Stimulated activated effector memory CD8-positive, alpha-beta T cell treated with anti-CD3 and anti-CD28 coated beads, Interleukin-12 subunit alpha, Interleukin-12 subunit beta, amount 100 ng/mL, for 72 hours (primary cell): ENCODE results near the gene PRDX5.
"Not testable (repeated sequence)": the region's sequence is repeated elsewhere in the genome, so short reads cannot be mapped to it uniquely, and the experiment has no call there.

Experiments used
- ATAC-seq: fragments of 150-1000 bp; cut with Tn5 transposase; 2 replicates; pipeline ENCODE4 v1.10.0; 2021
- DNase-seq, 2 donors: peaks; one replicate each; pipeline ENCODE4 v3.0.0; 2021 to 2022; ENCODE audit warnings: low spot score in 2 of 2
- H3K27ac Mint-ChIP-seq: one replicate; pipeline ENCODE4 v1.8.0; 2022; ENCODE audit warnings: mild to moderate bottlenecking, mixed read lengths
- H3K36me3 Mint-ChIP-seq: one replicate; pipeline ENCODE4 v1.8.0; 2022; ENCODE audit warnings: mild to moderate bottlenecking, mixed read lengths
- H3K4me1 Mint-ChIP-seq: one replicate; pipeline ENCODE4 v1.8.0; 2022; ENCODE audit warnings: mixed read lengths
- H3K4me3 Mint-ChIP-seq: one replicate; pipeline ENCODE4 v1.8.0; 2022; ENCODE audit warnings: mild to moderate bottlenecking, mixed read lengths
- H3K9me3 Mint-ChIP-seq: one replicate; pipeline ENCODE4 v1.8.0; 2022; ENCODE audit warnings: mixed read lengths

PRDX5 gene

DNA sequence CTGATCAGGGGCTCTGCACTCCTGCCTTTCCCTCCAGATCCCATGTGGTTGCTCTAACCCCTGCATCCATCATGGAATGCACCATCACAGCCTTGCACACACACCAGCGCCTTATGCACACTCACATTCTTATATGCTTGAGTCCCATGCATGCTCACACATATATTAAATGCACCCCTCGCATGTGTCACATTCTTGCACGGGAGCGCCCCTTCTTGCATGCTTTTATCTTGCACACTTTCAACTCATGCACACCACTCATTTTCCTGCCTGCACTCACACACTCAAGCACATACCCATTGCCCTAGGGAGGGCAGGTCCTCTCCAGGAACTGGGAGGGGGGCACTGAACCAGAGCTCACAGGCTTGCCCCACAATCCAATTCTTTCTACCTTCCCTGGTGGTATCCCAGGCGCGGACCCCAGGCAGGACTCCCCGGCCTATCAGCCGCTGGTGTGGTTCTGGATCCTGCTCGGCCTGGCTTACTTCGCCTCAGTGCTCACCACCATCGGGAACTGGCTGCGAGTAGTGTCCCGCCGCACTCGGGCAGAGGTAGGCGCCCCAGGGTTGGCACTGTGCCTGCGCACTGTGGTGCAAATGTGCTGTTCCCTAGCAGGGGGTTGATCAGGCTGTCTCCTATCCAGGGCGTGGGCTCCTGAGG is 20.1 kb upstream of the PRDX5 start:
- H3K4me1 Mint-ChIP-seq, result peaks cover 27% of the 10 kb centered on the region
- H3K4me3 Mint-ChIP-seq, result no peak overlapping the region
- DNase-seq, result no peak
- H3K36me3 Mint-ChIP-seq, result no peaks in the 10 kb centered on the region
- no peak overlapping the region for H3K27ac Mint-ChIP-seq
- no peaks in the 10 kb centered on the region for H3K9me3 Mint-ChIP-seq
- ATAC-seq, result no peak

DNA sequence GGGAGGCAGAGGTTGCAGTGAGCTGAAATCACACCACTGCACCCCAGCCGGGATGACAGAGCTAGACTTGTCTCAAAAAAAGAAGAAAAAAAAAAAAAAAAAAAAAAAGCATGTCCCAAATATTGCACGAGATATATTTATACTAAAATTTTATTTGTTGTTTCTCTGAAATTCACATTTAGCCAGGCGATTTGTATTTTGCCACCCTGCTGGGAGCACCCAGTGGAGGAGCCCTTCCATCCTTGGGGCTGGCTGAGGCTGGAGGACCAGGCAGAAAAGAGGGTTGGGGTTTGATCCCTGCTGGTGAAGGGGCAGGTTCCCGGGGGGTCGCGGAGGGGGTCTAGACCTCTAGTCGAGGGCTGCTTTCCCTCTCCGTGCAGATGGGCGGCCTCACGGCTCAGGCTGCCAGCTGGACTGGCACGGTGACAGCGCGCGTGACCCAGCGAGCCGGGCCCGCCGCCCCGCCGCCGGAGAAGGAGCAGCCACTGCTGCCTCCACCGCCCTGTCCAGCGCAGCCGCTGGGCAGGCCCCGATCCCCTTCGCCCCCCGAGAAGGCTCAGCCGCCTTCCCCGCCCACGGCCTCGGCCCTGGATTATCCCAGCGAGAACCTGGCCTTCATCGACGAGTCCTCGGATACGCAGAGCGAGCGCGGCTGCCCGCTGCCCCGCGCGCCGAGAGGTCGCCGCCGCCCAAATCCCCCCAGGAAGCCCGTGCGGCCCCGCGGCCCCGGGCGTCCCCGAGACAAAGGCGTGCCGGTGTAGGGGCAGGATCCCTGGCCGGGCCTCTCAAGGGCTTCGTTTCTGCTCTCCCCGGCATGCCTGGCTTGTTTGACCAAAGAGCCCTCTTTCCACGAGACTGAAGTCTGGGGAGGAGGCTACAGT is 18.7 kb upstream of the PRDX5 start:
- H3K36me3 Mint-ChIP-seq, result peaks cover 1% of the 10 kb centered on the region
- no peaks in the 10 kb centered on the region for H3K9me3 Mint-ChIP-seq
- no peak overlapping the region for H3K27ac Mint-ChIP-seq
- ATAC-seq (no peak), DNase-seq (no peak)
- peak overlapping the region; percentile 75 for H3K4me3 Mint-ChIP-seq
- peaks cover 31% of the 10 kb centered on the region for H3K4me1 Mint-ChIP-seq

GRCh38 chr11:64299847-64300648 is 17.9 kb upstream of the PRDX5 start, which contains the start of gene CATSPERZ:
Gene CATSPERZ (plus strand): TSS chr11:64300358. CDS start chr11:64300411, 53 bp downstream.
- Mint-ChIP-seq H3K4me3 (peak within 1 kb of the TSS; percentile 75), H3K4me1 (peaks cover 35% of the 10 kb centered on the region), H3K27ac (no peak within 1 kb of the TSS), H3K36me3 (peaks cover 9% of the 10 kb centered on the region), H3K9me3 (no peaks in the 10 kb centered on the region)
- DNase-seq (no peak), ATAC-seq (no peak)

DNA sequence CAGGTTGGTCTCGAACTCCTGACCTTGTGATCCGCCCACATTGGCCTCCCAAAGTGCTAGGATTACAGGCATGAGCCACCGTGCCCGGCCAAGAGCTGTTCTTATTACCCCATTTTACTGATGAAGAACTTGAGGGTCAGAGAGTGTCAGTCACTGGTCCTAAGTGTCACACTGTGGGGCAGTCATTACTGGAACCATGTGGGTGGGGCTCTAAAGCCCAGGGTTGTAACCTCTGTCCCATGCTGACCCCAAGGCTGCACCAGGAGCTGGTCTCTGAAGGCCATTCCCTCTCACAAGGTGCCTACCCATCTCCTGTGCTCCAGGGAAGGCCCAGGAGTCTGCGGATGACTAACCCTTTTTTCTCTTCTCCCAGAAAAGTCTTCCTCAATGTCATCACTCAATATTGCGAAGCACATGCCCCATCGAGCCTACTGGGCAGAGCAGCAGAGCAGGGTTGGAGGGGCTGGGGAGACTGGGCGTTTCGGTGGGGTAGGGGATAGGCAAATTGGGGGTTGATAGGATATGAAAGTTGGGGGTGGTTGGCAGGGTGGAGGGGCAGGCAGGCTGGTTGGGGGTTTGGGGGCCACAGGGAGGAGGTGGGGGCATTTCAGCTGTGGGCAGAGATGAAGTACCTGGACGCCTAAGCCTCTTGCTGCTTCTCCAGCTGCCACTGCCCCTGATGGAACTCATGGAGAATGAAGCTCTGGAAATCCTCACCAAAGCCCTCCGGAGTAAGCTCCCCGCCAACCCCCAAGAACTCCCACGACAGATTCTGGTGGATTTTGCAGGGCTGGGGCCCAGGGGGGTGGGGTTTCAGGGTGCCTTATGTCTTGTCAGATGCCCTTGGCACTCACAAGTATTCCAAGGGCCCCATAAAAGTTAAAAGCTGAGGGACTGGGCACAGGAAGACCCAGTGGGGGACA is 14.6 kb upstream of the PRDX5 start:
- ATAC-seq (no peak), DNase-seq (no peak)
- Mint-ChIP-seq H3K4me3 (peak overlapping the region; percentile 99), H3K36me3 (peaks cover 30% of the 10 kb centered on the region), H3K27ac (peak overlapping the region; percentile 96), H3K9me3 (no peaks in the 10 kb centered on the region), H3K4me1 (peaks cover 33% of the 10 kb centered on the region)

DNA sequence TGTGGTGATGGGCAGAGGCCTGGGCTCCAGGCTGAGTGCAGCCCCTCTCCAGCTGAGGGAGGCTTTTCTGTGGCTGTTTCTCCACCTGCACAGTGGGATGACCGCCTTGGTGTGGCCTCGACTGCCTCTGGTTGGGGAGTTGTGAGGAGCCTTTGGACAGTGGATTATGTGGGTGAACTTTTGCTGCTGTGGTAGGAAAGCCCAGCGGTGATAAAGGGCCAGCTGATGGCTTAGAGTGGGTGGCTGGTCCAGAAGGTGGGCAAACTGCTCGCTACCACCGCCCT is 13.9 kb upstream of the PRDX5 start:
- Mint-ChIP-seq H3K27ac (peak overlapping the region; percentile 96), H3K36me3 (peaks cover 36% of the 10 kb centered on the region), H3K4me1 (peaks cover 33% of the 10 kb centered on the region), H3K4me3 (peak overlapping the region; percentile 99), H3K9me3 (no peaks in the 10 kb centered on the region)
- ATAC-seq (no peak), DNase-seq (no peak)

DNA sequence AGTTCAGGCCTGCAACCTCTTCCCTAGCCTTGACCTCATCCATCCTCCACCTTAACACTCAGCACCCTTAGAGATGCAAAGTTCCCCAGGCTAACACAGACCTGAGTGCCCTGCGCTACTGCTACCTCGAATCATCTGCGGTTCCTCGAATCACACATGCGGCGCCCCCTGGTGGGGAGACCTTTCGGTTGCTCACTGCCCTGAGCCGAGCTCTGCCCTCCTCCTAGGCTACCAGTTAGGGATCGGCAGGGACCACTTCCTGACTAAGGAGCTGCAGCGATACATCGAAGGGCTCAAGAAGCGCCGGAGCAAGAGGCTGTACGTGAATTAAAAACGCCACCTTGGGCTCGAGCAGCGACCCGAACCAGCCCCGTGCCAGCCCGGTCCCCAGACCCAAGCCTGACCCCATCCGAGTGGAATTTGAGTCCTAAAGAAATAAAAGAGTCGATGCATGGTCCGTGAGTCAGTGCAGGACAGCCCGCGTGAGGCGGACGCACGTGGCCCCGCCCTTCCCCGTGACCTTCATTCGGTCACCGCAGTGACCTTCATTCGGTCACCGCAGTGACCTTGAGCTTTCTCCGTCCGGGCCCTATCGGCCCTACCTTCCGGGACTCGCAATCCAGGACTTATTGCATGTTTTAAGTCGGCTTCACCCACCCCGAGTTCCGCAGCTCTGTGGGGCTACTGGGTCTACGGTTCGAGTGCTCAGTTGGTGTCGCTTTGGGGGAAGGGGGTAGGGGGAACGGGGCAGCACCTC is 13.4 kb upstream of the PRDX5 start:
- peak overlapping the region; percentile 99 for H3K4me3 Mint-ChIP-seq
- H3K27ac Mint-ChIP-seq, result peak overlapping the region; percentile 96
- no peaks in the 10 kb centered on the region for H3K9me3 Mint-ChIP-seq
- ATAC-seq, result peak; percentile 68
- DNase-seq, result peak; percentile 94 to 98
- peaks cover 42% of the 10 kb centered on the region for H3K36me3 Mint-ChIP-seq
- H3K4me1 Mint-ChIP-seq, result peaks cover 33% of the 10 kb centered on the region

- peak within 1 kb of the TSS; percentile 96 for H3K27ac Mint-ChIP-seq
- H3K4me3 Mint-ChIP-seq, result peak within 1 kb of the TSS; percentile 99
- H3K9me3 Mint-ChIP-seq, result no peaks in the 10 kb centered on the region
- H3K36me3 Mint-ChIP-seq, result peaks cover 49% of the 10 kb centered on the region
- H3K4me1 Mint-ChIP-seq, result peaks cover 26% of the 10 kb centered on the region
- ATAC-seq, result peak; percentile 83
- peak; percentile 99 for DNase-seq
Observed at GRCh38 chr11:64305075-64305690, 12.7 kb upstream of the PRDX5 start, which contains the start of gene ESRRA. Gene ESRRA (plus strand): TSS chr11:64305524. CDS start chr11:64307180, 1,656 bp downstream.

DNA sequence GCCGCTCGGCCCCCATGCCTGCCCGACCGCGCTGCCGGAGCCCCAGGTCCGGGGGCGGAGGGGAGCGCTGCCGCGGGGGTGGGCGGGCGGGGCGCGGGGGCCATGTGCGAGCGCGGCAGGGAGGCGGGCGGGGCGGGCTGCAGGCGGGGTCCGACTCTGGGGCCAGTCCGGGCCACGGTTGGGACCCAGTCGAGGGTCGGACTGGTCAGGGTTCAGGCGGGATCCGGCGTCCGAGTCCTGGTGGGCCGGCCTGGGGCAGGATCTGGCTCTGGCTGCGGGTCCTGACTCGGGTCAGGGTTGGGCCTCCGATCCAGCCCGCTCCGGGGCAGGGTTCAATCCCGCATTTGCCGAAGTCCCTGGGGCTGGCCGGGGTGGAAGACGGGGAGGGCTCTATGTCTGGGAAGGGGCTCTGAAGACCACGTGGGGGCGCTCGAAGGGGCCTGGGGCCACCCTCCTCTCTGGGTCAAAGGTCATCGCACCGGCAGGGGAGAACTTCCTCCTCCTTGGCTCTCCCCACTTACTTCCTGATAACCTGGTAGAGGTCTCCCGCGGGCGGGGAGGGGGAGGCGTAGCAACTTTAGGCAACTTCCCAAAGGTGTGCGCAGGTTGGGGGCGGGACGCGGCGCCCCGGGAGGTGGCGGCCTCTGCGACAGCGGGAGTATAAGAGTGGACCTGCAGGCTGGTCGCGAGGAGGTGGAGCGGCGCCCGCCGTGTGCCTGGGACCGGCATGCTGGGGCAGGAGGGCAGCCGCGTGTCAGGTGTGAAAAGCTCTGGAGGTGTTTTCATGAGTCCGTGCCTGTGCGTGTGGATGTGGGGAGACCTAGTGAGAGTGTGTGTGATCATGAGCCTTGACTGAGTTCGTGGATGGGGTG is 12.0 kb upstream of the PRDX5 start:
- peak overlapping the region; percentile 95 for H3K27ac Mint-ChIP-seq
- ATAC-seq, result peak; percentile 29
- DNase-seq, result peak; percentile 49 to 87

GRCh38 chr11:64306563-64306875 is 11.4 kb upstream of the PRDX5 start:
- H3K4me3 Mint-ChIP-seq, result peak overlapping the region; percentile 99
- ATAC-seq (no peak), DNase-seq (no peak)
- H3K9me3 Mint-ChIP-seq, result no peaks in the 10 kb centered on the region
- H3K4me1 Mint-ChIP-seq, result peaks cover 23% of the 10 kb centered on the region
- peaks cover 59% of the 10 kb centered on the region for H3K36me3 Mint-ChIP-seq
- H3K27ac Mint-ChIP-seq, result peak overlapping the region; percentile 95

More for the DNA sequence above, 12.0 kb upstream of the PRDX5 start:
- Mint-ChIP-seq H3K36me3 (peaks cover 55% of the 10 kb centered on the region), H3K4me3 (peak overlapping the region; percentile 99), H3K9me3 (no peaks in the 10 kb centered on the region), H3K4me1 (peaks cover 22% of the 10 kb centered on the region)

DNA sequence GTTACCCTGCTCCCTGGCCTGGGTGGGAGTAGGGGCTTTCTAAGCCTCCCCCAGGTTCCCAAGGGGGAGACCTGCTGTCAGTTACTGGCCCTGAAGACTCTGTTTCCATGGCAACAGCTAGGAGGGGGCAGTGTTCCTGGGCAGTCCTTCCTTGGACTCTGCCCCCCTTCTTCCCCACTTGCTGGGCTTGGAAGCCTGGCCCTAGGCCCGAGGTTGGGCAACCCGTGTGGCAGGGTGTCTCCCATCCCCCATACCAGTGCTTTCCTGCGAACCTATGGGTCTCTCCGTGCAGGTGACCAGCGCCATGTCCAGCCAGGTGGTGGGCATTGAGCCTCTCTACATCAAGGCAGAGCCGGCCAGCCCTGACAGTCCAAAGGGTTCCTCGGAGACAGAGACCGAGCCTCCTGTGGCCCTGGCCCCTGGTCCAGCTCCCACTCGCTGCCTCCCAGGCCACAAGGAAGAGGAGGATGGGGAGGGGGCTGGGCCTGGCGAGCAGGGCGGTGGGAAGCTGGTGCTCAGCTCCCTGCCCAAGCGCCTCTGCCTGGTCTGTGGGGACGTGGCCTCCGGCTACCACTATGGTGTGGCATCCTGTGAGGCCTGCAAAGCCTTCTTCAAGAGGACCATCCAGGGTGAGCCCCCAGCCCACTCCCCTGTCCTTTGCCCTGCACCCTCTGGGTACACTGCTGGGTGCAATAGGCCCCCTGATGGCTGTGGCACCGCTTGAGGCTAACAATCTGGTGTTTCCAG is 10.9 kb upstream of the PRDX5 start:
- Mint-ChIP-seq H3K36me3 (peaks cover 64% of the 10 kb centered on the region), H3K9me3 (no peaks in the 10 kb centered on the region), H3K4me1 (peaks cover 23% of the 10 kb centered on the region), H3K27ac (peak overlapping the region; percentile 95), H3K4me3 (peak overlapping the region; percentile 99)
- ATAC-seq (no peak), DNase-seq (no peak)

DNA sequence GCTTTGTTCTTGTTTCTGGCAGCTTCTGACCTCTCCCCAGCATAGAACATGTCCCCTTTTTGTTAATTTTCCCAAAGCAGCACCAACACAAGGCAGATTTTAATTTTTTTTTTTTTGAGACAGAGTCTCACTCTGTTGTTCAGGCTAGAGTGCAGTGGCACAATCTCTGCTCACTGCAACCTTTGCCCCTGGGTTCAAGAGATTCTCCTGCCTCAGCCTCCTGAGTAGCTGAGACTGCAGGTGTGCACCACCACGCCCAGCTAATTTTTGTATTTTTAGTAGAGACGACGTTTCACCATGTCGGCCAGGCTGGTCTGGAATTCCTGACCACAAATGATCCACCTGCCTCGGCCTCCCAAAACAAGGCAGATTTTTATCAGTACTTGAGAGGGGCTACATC is 10.1 kb upstream of the PRDX5 start:
- H3K4me3 Mint-ChIP-seq, result peak overlapping the region; percentile 99
- not testable (repeated sequence) for H3K9me3 Mint-ChIP-seq, ATAC-seq, H3K27ac Mint-ChIP-seq, DNase-seq
- H3K4me1 Mint-ChIP-seq, result peaks cover 29% of the 10 kb centered on the region
- H3K36me3 Mint-ChIP-seq, result peaks cover 64% of the 10 kb centered on the region

- Mint-ChIP-seq H3K4me1 (peaks cover 41% of the 10 kb centered on the region), H3K9me3 (no peaks in the 10 kb centered on the region), H3K27ac (peak overlapping the region; percentile 84), H3K4me3 (no peak overlapping the region), H3K36me3 (peaks cover 76% of the 10 kb centered on the region)
- ATAC-seq, result no peak
- no peak for DNase-seq
Observed at GRCh38 chr11:64312947-64313346, 5.0 kb upstream of the PRDX5 start.
